Parathyroid adenoma (tissue), 2 donors: Measurements from ENCODE around the gene ACOX1.

Source experiments
- H2AFZ ChIP-seq: fragments of 300-600 bp; sonication (generic); one replicate; pipeline ENCODE4 v1.7.0; 2017; ENCODE audit warnings: antibody characterized with exemption, mild to moderate bottlenecking
- H3K27ac ChIP-seq: fragments of 300-600 bp; sonication (generic); one replicate; pipeline ENCODE4 v1.7.0; 2017
- H3K27me3 ChIP-seq: fragments of 300-600 bp; sonication (generic); one replicate; pipeline ENCODE4 v1.7.0; 2017; ENCODE audit warnings: low read length; ENCODE audit not compliant: control insufficient read depth, insufficient read depth
- H3K36me3 ChIP-seq: fragments of 300-600 bp; sonication (generic); one replicate; pipeline ENCODE4 v1.7.0; 2017; ENCODE audit warnings: low read length; ENCODE audit not compliant: control insufficient read depth, insufficient read depth
- H3K4me1 ChIP-seq: fragments of 300-600 bp; sonication (generic); one replicate; pipeline ENCODE4 v1.7.0; 2017; ENCODE audit warnings: control low read depth
- H3K4me2 ChIP-seq: fragments of 300-600 bp; sonication (generic); one replicate; pipeline ENCODE4 v1.7.0; 2017; ENCODE audit warnings: low read length
- H3K4me3 ChIP-seq: fragments of 300-600 bp; sonication (generic); one replicate; pipeline ENCODE4 v1.7.0; 2017; ENCODE audit warnings: low read depth, low read length
- H3K79me2 ChIP-seq: fragments of 300-600 bp; sonication (generic); one replicate; pipeline ENCODE4 v1.7.0; 2017; ENCODE audit warnings: control low read depth
- H3K9ac ChIP-seq: fragments of 300-600 bp; sonication (generic); one replicate; pipeline ENCODE4 v1.7.0; 2017; ENCODE audit warnings: mild to moderate bottlenecking
- H3K9me3 ChIP-seq: fragments of 300-600 bp; sonication (generic); one replicate; pipeline ENCODE4 v1.7.0; 2017; ENCODE audit warnings: low read length; ENCODE audit not compliant: control insufficient read depth
- TF ChIP-seq, protein P1 (sequence below): fragments of 300-600 bp; sonication (generic); IDR thresholded peaks from one replicate; pipeline ENCODE4 v1.7.0; 2017; ENCODE audit warnings: antibody characterized with exemption, mild to moderate bottlenecking
- donor health status: primary hyperparathyroidism.

Gene ACOX1

DNA sequence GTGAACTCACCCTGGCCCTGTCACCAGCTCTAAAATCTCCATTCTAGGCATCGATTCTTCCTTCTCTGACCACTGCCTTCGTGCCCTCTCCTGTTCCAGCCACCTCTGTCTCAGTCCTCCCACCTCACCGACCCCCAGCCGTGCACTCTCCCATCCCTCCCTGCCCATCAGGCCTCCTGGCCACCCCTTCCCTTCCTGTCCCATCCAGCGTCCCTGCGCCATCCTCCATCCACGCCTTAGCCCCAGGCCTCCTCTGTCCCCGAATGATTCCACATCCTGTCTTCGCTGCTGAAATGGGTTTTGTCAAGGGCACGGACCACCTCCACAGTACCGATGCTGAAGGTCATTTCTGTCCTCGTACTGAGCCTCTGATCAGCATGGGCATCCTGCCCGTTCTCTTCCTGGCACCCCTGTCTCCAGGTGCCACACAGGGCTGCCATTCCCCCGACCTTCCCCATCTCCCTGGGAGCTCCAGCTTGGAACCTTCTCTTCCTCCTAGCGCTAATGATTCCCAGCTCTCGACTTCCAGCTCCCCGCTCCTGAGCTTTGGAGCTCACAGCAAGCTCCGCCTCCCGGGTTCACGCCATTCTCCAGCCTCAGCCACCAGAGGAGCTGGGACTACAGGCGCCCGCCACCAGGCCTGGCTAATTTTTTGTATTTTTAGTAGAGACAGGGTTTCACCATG lies 84.8 kb downstream of the ACOX1 start:
- peaks cover 9% of the 10 kb centered on the region for H3K4me1 ChIP-seq
- no peaks in the 10 kb centered on the region for H3K27me3 ChIP-seq
- no peak overlapping the region for H3K4me3 ChIP-seq
- H3K36me3 ChIP-seq, result no peaks in the 10 kb centered on the region
- no peak overlapping the region for H3K4me2 ChIP-seq
- no peak overlapping the region for H3K9ac ChIP-seq
- H2AFZ ChIP-seq, result no peak overlapping the region
- no peak overlapping the region for H3K27ac ChIP-seq
- no peaks in the 10 kb centered on the region for H3K9me3 ChIP-seq
- H3K79me2 ChIP-seq, result peaks cover 8% of the 10 kb centered on the region
- TF ChIP-seq, protein P1, sequence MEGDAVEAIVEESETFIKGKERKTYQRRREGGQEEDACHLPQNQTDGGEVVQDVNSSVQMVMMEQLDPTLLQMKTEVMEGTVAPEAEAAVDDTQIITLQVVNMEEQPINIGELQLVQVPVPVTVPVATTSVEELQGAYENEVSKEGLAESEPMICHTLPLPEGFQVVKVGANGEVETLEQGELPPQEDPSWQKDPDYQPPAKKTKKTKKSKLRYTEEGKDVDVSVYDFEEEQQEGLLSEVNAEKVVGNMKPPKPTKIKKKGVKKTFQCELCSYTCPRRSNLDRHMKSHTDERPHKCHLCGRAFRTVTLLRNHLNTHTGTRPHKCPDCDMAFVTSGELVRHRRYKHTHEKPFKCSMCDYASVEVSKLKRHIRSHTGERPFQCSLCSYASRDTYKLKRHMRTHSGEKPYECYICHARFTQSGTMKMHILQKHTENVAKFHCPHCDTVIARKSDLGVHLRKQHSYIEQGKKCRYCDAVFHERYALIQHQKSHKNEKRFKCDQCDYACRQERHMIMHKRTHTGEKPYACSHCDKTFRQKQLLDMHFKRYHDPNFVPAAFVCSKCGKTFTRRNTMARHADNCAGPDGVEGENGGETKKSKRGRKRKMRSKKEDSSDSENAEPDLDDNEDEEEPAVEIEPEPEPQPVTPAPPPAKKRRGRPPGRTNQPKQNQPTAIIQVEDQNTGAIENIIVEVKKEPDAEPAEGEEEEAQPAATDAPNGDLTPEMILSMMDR, result no peak

DNA sequence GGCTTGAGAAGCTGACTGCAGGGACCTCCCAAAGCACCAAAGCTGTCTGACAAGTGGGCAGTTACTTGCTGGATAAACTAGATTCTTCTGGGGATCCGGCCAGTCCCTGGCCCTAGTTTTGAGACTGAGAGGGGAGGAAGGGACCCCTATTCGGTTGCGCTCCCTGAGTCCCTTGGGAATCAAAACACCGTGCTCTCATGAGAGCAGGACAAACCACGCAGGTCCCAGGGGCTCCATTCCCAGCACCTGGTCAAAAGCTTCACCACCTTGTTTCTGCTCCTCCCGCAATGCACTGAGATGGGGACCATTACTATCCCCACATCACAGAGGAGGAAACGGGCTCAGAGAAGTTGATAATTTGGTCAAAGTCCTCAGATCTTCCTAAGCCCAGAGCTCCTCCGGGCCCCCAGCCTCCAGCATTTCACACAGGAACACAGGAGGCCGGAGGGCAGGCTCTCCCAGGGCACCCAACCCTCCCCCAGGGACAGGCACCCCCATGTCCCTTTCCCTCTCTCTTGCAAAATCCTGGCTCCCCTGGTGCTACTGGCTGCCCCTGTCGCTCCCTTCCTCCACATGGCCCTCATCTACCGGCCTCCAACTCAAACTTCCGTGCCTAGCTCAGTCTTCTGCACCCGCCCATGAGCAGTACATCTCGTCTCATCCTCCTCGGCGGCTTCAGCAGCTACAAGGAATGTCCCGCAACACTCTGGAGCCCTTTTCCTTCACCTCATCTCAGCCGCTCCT lies 85.5 kb downstream of the ACOX1 start:
- Histone ChIP-seq H3K9ac (no peak overlapping the region), H3K36me3 (no peaks in the 10 kb centered on the region), H3K79me2 (peaks cover 8% of the 10 kb centered on the region), H2AFZ (no peak overlapping the region), H3K4me2 (no peak overlapping the region), H3K4me3 (no peak overlapping the region), H3K27ac (no peak overlapping the region), H3K4me1 (peaks cover 9% of the 10 kb centered on the region), H3K27me3 (no peaks in the 10 kb centered on the region), H3K9me3 (no peaks in the 10 kb centered on the region)
- TF ChIP-seq, protein P1, result no peak

DNA sequence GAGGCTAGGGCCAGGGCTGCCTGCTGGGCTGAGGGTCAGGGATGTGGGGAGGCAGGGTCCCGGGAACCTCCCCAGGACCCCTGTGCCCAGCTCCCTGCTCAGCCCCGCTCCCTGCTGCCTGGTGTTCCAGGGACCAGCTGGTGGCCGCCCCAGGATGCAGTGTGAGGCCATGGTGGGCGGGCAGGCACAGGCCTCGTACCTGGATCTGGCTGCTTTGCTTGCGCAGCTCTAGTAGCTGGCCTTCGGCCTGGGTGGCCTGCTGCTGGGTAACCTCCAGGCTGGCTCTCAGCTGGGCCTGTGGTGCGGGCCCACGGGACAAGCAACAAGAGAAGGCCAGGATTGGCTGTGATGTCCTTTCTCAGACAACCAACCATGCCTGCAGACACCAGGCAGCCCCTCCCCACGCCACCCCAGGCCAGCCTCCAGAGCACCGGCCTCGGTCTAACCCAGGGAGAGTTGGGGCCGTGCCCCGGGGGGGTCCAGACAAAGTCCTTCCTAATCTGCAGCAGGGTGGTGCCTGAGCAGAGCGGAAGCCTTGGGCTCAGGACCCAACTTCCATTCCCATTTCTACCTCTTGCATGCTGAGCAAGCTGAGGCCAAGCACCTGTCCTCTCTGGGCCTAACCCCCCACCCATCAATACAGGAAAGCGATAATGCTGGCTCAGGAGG lies 86.3 kb downstream of the ACOX1 start:
- peaks cover 9% of the 10 kb centered on the region for H3K4me1 ChIP-seq
- no peaks in the 10 kb centered on the region for H3K27me3 ChIP-seq
- H3K27ac ChIP-seq, result no peak overlapping the region
- no peaks in the 10 kb centered on the region for H3K9me3 ChIP-seq
- no peak overlapping the region for H3K4me2 ChIP-seq
- H3K79me2 ChIP-seq, result peaks cover 8% of the 10 kb centered on the region
- H3K36me3 ChIP-seq, result no peaks in the 10 kb centered on the region
- no peak overlapping the region for H3K4me3 ChIP-seq
- no peak overlapping the region for H3K9ac ChIP-seq
- H2AFZ ChIP-seq, result no peak overlapping the region
- TF ChIP-seq, protein P1, result no peak

DNA sequence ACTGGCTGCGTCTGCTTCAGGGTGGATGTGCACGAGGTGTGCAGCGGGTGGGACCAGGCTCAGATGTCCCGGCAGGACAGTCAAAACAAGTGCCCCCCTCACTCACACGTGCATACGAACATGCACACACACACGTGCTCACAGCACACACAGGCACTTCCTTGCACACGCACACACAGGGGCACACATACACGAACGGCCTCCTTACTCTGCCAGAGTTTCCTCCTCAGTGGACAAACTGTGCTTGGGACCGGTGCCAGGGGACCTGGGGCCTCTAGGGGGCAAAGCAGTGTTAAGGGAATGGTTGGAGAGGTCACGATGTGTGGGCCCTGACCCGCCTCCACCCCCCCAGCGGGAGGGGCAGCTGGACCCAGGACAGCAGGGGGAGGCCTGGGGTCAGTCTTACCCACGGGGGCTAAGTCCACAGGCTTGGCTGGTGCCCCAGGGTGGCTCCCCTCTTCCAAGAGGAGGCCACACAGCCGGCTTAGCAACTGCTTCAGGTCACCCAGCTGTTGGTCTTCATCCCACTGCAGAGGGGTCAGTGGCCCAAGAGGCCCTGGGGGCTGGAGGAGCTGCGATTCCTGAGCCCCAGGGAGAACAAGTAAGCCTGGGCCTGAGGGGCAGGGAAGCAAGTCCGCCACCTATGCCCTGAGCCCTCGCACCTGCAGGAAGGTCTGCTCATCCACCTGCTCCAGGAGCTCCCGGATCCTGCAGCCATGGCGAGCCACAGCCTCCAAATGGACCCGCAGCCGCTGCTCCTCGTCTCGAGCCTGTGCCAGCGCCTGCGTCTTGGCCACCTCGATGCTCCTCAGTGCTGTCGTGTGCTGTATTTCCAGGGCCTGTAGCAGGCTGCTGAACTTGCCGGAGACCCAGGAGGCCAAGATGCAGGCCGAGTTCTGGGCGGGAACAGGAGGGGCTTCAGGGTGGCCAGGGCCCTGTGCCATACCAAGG lies 87.1 kb downstream of the ACOX1 start:
- H3K9me3 ChIP-seq, result no peaks in the 10 kb centered on the region
- H3K79me2 ChIP-seq, result peaks cover 8% of the 10 kb centered on the region
- H3K36me3 ChIP-seq, result no peaks in the 10 kb centered on the region
- H3K4me3 ChIP-seq, result no peak overlapping the region
- TF ChIP-seq, protein P1, result no peak
- H3K27ac ChIP-seq, result no peak overlapping the region
- H3K4me2 ChIP-seq, result no peak overlapping the region
- no peaks in the 10 kb centered on the region for H3K27me3 ChIP-seq
- no peak overlapping the region for H2AFZ ChIP-seq
- no peak overlapping the region for H3K9ac ChIP-seq
- peaks cover 9% of the 10 kb centered on the region for H3K4me1 ChIP-seq
